ENCODE measurements around the gene APLF. TPM values are rescaled to one million over a fixed set of nuclear protein-coding genes. Genes with fewer than 3 reads are reported as not detected.

APLF gene
- total and polyA plus RNA-seq, 8 donors, result 0.85 to 4.2 (median 1.9) TPM

DNA sequence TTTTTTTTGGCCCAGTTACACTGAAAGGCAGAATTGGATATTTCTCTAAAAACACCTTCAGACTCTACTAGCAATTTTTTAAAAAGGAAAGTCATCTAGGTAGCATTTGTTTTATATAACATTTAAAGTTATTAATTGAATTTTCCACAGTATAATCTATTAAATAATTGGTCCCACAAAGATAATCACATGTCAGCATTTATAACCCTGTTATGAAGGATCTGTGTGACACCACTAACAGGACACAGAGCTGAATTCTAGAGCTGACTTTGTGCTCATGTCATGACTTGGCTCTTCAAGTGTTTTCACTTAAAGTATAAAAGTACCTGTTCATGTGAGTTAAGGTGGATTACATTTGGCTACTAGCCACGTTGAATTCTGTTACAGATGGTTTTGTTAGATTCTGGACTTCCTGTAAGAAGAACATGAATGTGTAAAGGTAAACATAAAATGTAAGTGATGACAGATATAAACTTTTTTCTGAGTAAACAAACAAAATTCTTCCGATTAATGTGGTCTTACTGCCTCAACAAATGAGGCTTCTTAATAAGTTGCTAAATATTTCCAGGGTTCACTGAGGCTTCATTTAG lies 106.9 kb downstream of the APLF start:
- no peak overlapping the region for H3K27ac ChIP-seq
- H3K9me3 ChIP-seq, result no peaks in the 10 kb centered on the region
- H3K4me3 ChIP-seq, result no peak overlapping the region
- no peaks in the 10 kb centered on the region for H3K36me3 ChIP-seq
- TF ChIP-seq, protein P1, sequence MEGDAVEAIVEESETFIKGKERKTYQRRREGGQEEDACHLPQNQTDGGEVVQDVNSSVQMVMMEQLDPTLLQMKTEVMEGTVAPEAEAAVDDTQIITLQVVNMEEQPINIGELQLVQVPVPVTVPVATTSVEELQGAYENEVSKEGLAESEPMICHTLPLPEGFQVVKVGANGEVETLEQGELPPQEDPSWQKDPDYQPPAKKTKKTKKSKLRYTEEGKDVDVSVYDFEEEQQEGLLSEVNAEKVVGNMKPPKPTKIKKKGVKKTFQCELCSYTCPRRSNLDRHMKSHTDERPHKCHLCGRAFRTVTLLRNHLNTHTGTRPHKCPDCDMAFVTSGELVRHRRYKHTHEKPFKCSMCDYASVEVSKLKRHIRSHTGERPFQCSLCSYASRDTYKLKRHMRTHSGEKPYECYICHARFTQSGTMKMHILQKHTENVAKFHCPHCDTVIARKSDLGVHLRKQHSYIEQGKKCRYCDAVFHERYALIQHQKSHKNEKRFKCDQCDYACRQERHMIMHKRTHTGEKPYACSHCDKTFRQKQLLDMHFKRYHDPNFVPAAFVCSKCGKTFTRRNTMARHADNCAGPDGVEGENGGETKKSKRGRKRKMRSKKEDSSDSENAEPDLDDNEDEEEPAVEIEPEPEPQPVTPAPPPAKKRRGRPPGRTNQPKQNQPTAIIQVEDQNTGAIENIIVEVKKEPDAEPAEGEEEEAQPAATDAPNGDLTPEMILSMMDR (IDR thresholded peaks at IDR 0.05), result no peak
- intact Hi-C loops (cut with DNase I), result no loop called here
- 47 to 55% methylated on average over 2 of the region's 2 CpGs for WGBS, 2 donors
- DNase-seq (no peak), FAIRE-seq (no peak), ATAC-seq (no peak)
- H3K4me1 ChIP-seq, result no peaks in the 10 kb centered on the region
- H3K27me3 ChIP-seq, result no peaks in the 10 kb centered on the region

DNA sequence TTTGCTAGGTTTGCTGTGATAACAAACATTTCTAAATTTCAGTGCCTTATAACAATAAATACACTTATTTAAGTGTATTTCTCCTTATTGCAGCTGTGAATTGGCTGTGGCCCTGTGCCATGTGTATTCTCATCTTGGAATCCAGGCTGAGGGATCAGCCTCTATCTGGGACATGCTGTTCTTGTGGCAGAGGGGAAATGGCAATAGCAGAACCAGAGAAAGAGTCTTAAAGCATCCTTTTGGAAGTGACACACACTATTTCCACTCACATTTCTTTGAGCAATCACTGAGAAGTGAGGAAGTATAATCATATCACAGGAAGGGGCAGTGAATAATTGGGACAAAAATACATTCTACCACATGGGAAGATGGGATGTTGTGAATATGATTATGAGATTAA lies 109.8 kb downstream of the APLF start:
- intact Hi-C loops (cut with DNase I), result no loop called here
- Histone ChIP-seq H3K4me3 (no peak overlapping the region), H3K9me3 (no peaks in the 10 kb centered on the region), H3K27ac (no peak overlapping the region), H3K27me3 (no peaks in the 10 kb centered on the region), H3K36me3 (no peaks in the 10 kb centered on the region), H3K4me1 (no peaks in the 10 kb centered on the region)
- DNase-seq, result no peak
- ATAC-seq, result no peak
- no peak for FAIRE-seq
- TF ChIP-seq, protein P1 (IDR thresholded peaks at IDR 0.05), result no peak

DNA sequence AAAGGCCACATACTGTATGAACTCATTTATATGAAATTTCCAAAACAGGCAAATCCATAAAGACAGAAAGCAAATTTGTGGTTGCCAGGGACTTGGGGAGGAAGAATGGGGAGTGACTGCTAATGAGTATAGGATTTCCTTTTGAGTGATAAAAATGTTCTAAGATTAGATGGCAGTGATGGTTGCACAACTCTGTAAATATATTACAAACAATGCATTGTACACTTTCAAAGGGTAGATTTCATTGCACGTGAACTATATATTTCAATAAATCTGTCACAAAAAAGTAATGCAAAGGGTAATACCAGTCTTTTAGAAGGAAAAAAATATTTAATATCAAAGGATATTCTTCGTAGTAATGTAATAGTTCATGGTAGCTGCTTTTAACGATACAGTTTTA lies 112.3 kb downstream of the APLF start:
- no peaks in the 10 kb centered on the region for H3K36me3 ChIP-seq
- no peak overlapping the region for H3K27ac ChIP-seq
- H3K4me1 ChIP-seq, result no peaks in the 10 kb centered on the region
- no peak for FAIRE-seq
- intact Hi-C loops (cut with DNase I), result no loop called here
- H3K4me3 ChIP-seq, result no peak overlapping the region
- DNase-seq, result no peak
- TF ChIP-seq, protein P1 (IDR thresholded peaks at IDR 0.05), result no peak
- H3K9me3 ChIP-seq, result no peaks in the 10 kb centered on the region
- H3K27me3 ChIP-seq, result no peaks in the 10 kb centered on the region
- WGBS, 2 donors, result 93 to 95% methylated on average over 3 of the region's 3 CpGs
- ATAC-seq, result no peak

DNA sequence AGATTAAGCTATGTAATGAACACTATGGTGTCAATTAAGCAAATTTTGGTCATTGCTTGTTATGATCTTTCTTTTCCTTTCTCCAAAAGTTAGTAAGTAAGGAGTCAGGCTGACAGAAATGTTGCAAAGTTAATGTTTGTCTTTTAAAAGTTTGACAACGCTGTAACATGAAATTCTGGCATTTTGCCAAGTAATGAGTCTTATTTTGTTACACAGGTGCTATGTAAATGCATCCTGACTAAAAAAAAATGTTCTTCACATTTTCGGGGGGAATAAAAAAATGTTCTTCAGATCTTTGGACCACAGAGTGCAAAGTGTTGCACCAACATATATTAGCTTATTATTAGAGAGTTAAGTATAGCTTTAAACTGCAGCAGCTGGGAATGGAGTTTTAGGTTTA lies 121.2 kb downstream of the APLF start:
- Histone ChIP-seq H3K27me3 (no peaks in the 10 kb centered on the region), H3K36me3 (no peaks in the 10 kb centered on the region), H3K27ac (no peak overlapping the region), H3K9me3 (no peaks in the 10 kb centered on the region), H3K4me3 (no peak overlapping the region), H3K4me1 (no peaks in the 10 kb centered on the region)
- intact Hi-C loops (cut with DNase I), result no loop called here
- TF ChIP-seq, protein P1 (IDR thresholded peaks at IDR 0.05), result no peak
- 43 to 53% methylated on average over 2 of the region's 2 CpGs for WGBS, 2 donors
- ATAC-seq (no peak), DNase-seq (no peak), FAIRE-seq (no peak)

DNA sequence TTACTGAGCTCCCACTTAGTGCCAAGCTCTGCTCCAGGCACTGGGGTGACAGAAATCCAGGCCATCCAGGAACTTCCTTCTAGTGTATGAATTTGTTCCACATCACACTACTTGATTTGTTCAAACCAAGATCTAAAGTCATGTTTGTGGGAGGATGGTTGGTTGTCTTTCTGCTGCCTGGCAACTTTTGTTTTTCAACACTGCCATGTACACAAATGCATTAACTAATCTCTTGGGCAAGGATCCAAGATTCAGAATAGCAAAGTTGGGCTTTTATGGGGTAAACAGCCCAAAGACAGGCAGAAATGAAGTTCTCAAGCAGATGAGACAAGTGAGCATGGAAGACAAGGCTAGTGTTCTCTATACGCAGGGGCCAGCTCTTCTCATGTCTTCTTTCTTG lies 122.6 kb downstream of the APLF start:
- Histone ChIP-seq H3K27ac (no peak overlapping the region), H3K4me1 (peaks cover 7 to 10% (median 9%) of the 10 kb centered on the region in 3 donors), H3K36me3 (no peaks in the 10 kb centered on the region), H3K27me3 (no peaks in the 10 kb centered on the region), H3K9me3 (no peaks in the 10 kb centered on the region), H3K4me3 (no peak overlapping the region)
- WGBS, 2 donors, result 84 to 91% methylated on average over 1 of the region's 1 CpG
- ATAC-seq (no peak), DNase-seq (no peak), FAIRE-seq (no peak)
- intact Hi-C loops (cut with DNase I), result no loop called here
- TF ChIP-seq, protein P1 (IDR thresholded peaks at IDR 0.05), result no peak
